HepG2 (cell line): ENCODE data around the gene S100A12. TPM values are rescaled to one million over a fixed set of nuclear protein-coding genes. Genes with fewer than 3 reads are reported as not detected.

ENCODE experiments used
- ATAC-seq: fragments of 200-7000 bp; cut with Tn5 transposase; 3 replicates; pipeline ENCODE4 v1.9.1; 2020; ENCODE audit warnings: mild to moderate bottlenecking, moderate library complexity
- BruUV-seq: library from RNA; stranded (reverse); fragments of 400-500 nt; replicated peaks from 2 replicates; lab custom pipeline; 2021; lab: Mats Ljungman, UMichigan
- CTCF ChIA-PET: fragments of 300-600 bp; formaldehyde crosslinking; extraction: SDS; loops from one replicate; lab custom pipeline; 2021; ENCODE audit warnings: low total read pairs, inconsistent platforms, low intra/inter-chr PET ratio; lab: Yijun Ruan, JAX
- POLR2A ChIA-PET: fragments of 350-600 bp; sonication (Branson Sonifier 250); formaldehyde crosslinking; loops from one replicate; lab custom pipeline; 2020; ENCODE audit warnings: antibody characterized with exemption, inconsistent platforms; lab: Yijun Ruan, JAX
- DNase-seq: peaks from one replicate; pipeline ENCODE4 v3.0.0-alpha.2; 2015; ENCODE audit warnings: low spot score
- FAIRE-seq: peaks from 3 replicates; lab custom pipeline; 2011; peaks lifted over from hg19 to GRCh38; lab: Jason Lieb, UNC
- H2AFZ ChIP-seq: one replicate; pipeline ENCODE4 v1.6.1; 2011; ENCODE audit warnings: low read length, inconsistent platforms
- H3K27ac ChIP-seq: fragments of 300-600 bp; 3 replicates; pipeline ENCODE4 v1.8.0; 2011; ENCODE audit warnings: mixed run types, mild to moderate bottlenecking, mixed read lengths, low read length, inconsistent platforms; ENCODE audit not compliant: insufficient read depth; ENCODE audit errors: extremely low read length
- H3K27me3 ChIP-seq, 2 experiments: fragments of 200-600 bp in 1 of 2; 2 replicates in 1 of 2; 3 replicates in 1 of 2; pipeline versions ENCODE4 v1.6.0 to v1.8.0; 2011; ENCODE audit warnings: low read length in 2 of 2, mild to moderate bottlenecking in 2 of 2, moderate library complexity in 2 of 2, inconsistent platforms in 1 of 2; ENCODE audit not compliant: insufficient read depth in 2 of 2, control insufficient read depth in 1 of 2
- H3K36me3 ChIP-seq, 2 experiments: fragments of 200-600 bp in 1 of 2; replicated peaks in 1 of 2; 2 replicates in 1 of 2; 3 replicates in 1 of 2; pipeline versions ENCODE4 v1.5.1 to v1.8.0; 2011; ENCODE audit warnings: low read length in 2 of 2, inconsistent platforms in 1 of 2; ENCODE audit not compliant: insufficient read depth in 2 of 2, control insufficient read depth in 1 of 2
- H3K4me1 ChIP-seq: 2 replicates; pipeline ENCODE4 v1.5.1; 2012; ENCODE audit warnings: low read length, inconsistent platforms; ENCODE audit not compliant: insufficient read depth
- H3K4me2 ChIP-seq: 2 replicates; pipeline ENCODE4 v1.6.0; 2011; ENCODE audit warnings: low read depth, low read length, inconsistent platforms
- H3K4me3 ChIP-seq, 3 experiments: fragments of 200-600 bp in 1 of 3; sonication (generic), shearing (Covaris generic) in 1 of 3; replicated peaks in 1 of 3; 2 replicates each; pipeline ENCODE4 v1.5.1; 2011 to 2016; ENCODE audit warnings: low read length in 3 of 3, inconsistent platforms in 2 of 3, low read depth in 2 of 3, mild to moderate bottlenecking in 2 of 3, control low read depth in 1 of 3, mixed read lengths in 1 of 3; ENCODE audit not compliant: insufficient read depth in 1 of 3
- H3K79me2 ChIP-seq: one replicate; pipeline ENCODE4 v1.6.1; 2011; ENCODE audit warnings: low read length, inconsistent platforms; ENCODE audit not compliant: insufficient read depth
- H3K9ac ChIP-seq: 2 replicates; pipeline ENCODE4 v1.6.0; 2011; ENCODE audit warnings: mild to moderate bottlenecking, low read depth, low read length, inconsistent platforms; ENCODE audit not compliant: insufficient read depth
- H3K9me3 ChIP-seq: 2 replicates; pipeline ENCODE4 v1.5.1; 2012; ENCODE audit warnings: mild to moderate bottlenecking, low read length
- H4K20me1 ChIP-seq: 2 replicates; pipeline ENCODE4 v1.6.0; 2011; ENCODE audit warnings: inconsistent platforms, mild to moderate bottlenecking, low read length, moderate library complexity; ENCODE audit not compliant: insufficient read depth
- ETS1 ChIP-seq: sonication (generic); formaldehyde crosslinking; IDR thresholded peaks from 2 replicates; pipeline ENCODE4 v1.4.0; 2020; ENCODE audit warnings: missing genetic modification reagents
- GPN1 ChIP-seq: sonication (generic); formaldehyde crosslinking; IDR thresholded peaks from 2 replicates; pipeline ENCODE4 v1.5.1; 2020; ENCODE audit warnings: missing genetic modification reagents, borderline replicate concordance
- HIC2 ChIP-seq: sonication (generic); formaldehyde crosslinking; IDR thresholded peaks from 2 replicates; pipeline ENCODE4 v1.9.0; 2022; ENCODE audit warnings: low read depth, missing genetic modification reagents
- ISX ChIP-seq: sonication (generic); formaldehyde crosslinking; conservative IDR thresholded peaks from 2 replicates; pipeline ENCODE4 v1.5.0; 2020; ENCODE audit warnings: missing genetic modification reagents
- MAFK ChIP-seq, 2 experiments: IDR thresholded peaks in 1 of 2; conservative IDR thresholded peaks in 1 of 2; 2 replicates each; pipeline ENCODE4 v1.6.1; 2011; ENCODE audit warnings: improper control_type of control experiment in 2 of 2, low read length in 2 of 2
- POLR2G ChIP-seq: fragments of 200-400 bp; formaldehyde crosslinking; IDR thresholded peaks from 2 replicates; pipeline ENCODE4 v1.6.1; 2018; ENCODE audit warnings: mild to moderate bottlenecking, low read depth, low read length, moderate library complexity
- PRDM10 ChIP-seq: sonication (generic); formaldehyde crosslinking; IDR thresholded peaks from 2 replicates; pipeline ENCODE4 v1.4.0; 2020; ENCODE audit warnings: low read depth, missing genetic modification reagents
- RFX5 ChIP-seq: IDR thresholded peaks from 2 replicates; pipeline ENCODE4 v1.6.1; 2011; ENCODE audit warnings: low read depth, low read length, improper control_type of control experiment
- TIGD3 ChIP-seq: sonication (generic); formaldehyde crosslinking; IDR thresholded peaks from 2 replicates; pipeline ENCODE4 v1.5.1; 2020; ENCODE audit warnings: mild to moderate bottlenecking, missing genetic modification reagents, borderline replicate concordance
- TMF1 ChIP-seq: sonication (generic); formaldehyde crosslinking; IDR thresholded peaks from 2 replicates; pipeline ENCODE4 v1.8.1; 2022; ENCODE audit warnings: low read depth, missing genetic modification reagents
- ZNF225 ChIP-seq: sonication (generic); formaldehyde crosslinking; IDR thresholded peaks from 2 replicates; pipeline ENCODE4 v1.4.0; 2020; ENCODE audit warnings: mild to moderate bottlenecking, missing genetic modification reagents
- ZNF431 ChIP-seq: sonication (generic); formaldehyde crosslinking; IDR thresholded peaks from 2 replicates; pipeline ENCODE4 v1.9.0; 2022; ENCODE audit warnings: missing genetic modification reagents, low read depth, mild to moderate bottlenecking, borderline replicate concordance
- ZNF432 ChIP-seq: sonication (generic); formaldehyde crosslinking; IDR thresholded peaks from 2 replicates; pipeline ENCODE4 v1.5.0; 2020; ENCODE audit warnings: missing genetic modification reagents, mild to moderate bottlenecking, borderline replicate concordance
- ZNF619 ChIP-seq: sonication (generic); formaldehyde crosslinking; IDR thresholded peaks from 2 replicates; pipeline ENCODE4 v1.4.0; 2020; ENCODE audit warnings: mild to moderate bottlenecking, missing genetic modification reagents
- WGBS: methylation state at CpG from one replicate; pipeline ENCODE4 v1.1.6; 2017; ENCODE audit warnings: low lambda C conversion rate; 5-methylcytosine and 5-hydroxymethylcytosine counted together
- in situ Hi-C: cut with HindIII; loops from 2 replicates; pipeline ENCODE4 v1.10.0; 2017; ENCODE audit warnings: low pct_unique_long_range_greater_than_20kb; ENCODE audit not compliant: extremely low pct_ligation_motif_present
- intact Hi-C: fragments of 100-400 bp; cut with micrococcal nuclease; formaldehyde crosslinking; loops from one replicate; pipeline ENCODE4 v1.10.0; 2022; ENCODE audit not compliant: unreplicated experiment
- polyA plus RNA-seq, 8 experiments: library from polyadenylated mRNA; depleted of rRNA in 3 of 8; stranded (reverse) in 7 of 8; unstranded in 1 of 8; fragments of >200 nt; fragmentation: Illumina TruSeq in 4 of 8; extraction: Trizol in 4 of 8; gene quantifications; 2 replicates each; pipeline versions ENCODE4 v1.2.1 to v1.2.3, GENCODE V29; 2011 to 2016; ENCODE audit warnings: low read depth in 4 of 8, missing spikeins in 1 of 8, mixed read lengths in 1 of 8; ENCODE audit not compliant: insufficient read depth in 1 of 8
- total RNA-seq, 5 experiments: library from RNA; depleted of rRNA; stranded (reverse); fragments of >200 nt; fragmentation: Illumina TruSeq; extraction: Trizol; gene quantifications; 2 replicates each; pipeline ENCODE4 v1.2.3, GENCODE V29; 2016; ENCODE audit warnings: low read depth in 1 of 5

Gene S100A12
- total and polyA plus RNA-seq, 2 of the 13 experiments (the other 11 are each of a cell fraction or from before 2014, with no cell fraction given): not detected

GRCh38 chr1:153401461-153401860 lies 26.0 kb upstream of the S100A12 start:
- ATAC-seq (no peak), DNase-seq (no peak), FAIRE-seq (no peak)
- in situ Hi-C loops: no loop called here
- Histone ChIP-seq H3K9ac (no peak overlapping the region), H3K4me3 (no peak overlapping the region), H3K27me3 (peaks cover 2 to 57% of the 10 kb centered on the region in 2 experiments; a peak in 4 of 5 replicates), H3K36me3 (no peaks in the 10 kb centered on the region), H3K9me3 (no peaks in the 10 kb centered on the region), H3K79me2 (no peaks in the 10 kb centered on the region), H3K27ac (no peak overlapping the region), H3K4me2 (no peak overlapping the region), H4K20me1 (no peaks in the 10 kb centered on the region), H2AFZ (no peak overlapping the region), H3K4me1 (no peaks in the 10 kb centered on the region)
- BruUV-seq: no TSS peak
- intact Hi-C loops: no loop called here
- POLR2A ChIA-PET: no interaction called here
- CTCF ChIA-PET: no interaction called here
- no peak for TF ChIP-seq ZNF225 (CRISPR knock-in tag)
- no peak for TF ChIP-seq GPN1 (CRISPR knock-in tag)
- TF ChIP-seq HIC2: no peak
- TF ChIP-seq ETS1: no peak
- TF ChIP-seq PRDM10 (CRISPR knock-in tag): no peak
- TF ChIP-seq ZNF431: no peak
- no peak for TF ChIP-seq POLR2G
- no peak for TF ChIP-seq TIGD3 (CRISPR knock-in tag)
- no peak for TF ChIP-seq ZNF619 (CRISPR knock-in tag)
- TF ChIP-seq RFX5: no peak
- no peak for TF ChIP-seq ISX (CRISPR knock-in tag)
- no peak for TF ChIP-seq MAFK (conservative IDR thresholded peaks at IDR 0.05 in 1 of 2, IDR thresholded peaks at IDR 0.05 in 1 of 2; ENCODE audit: low read length in 2 of 2)
- no peak for TF ChIP-seq ZNF432 (CRISPR knock-in tag)
- no peak for TF ChIP-seq TMF1 (CRISPR knock-in tag)
- WGBS: under 1% methylated on average over 9 of the region's 9 CpGs
